Measurements from ENCODE around the gene IL12RB1. TPM values are rescaled to one million over a fixed set of nuclear protein-coding genes. Genes with fewer than 3 reads are reported as not detected.

Gene IL12RB1
- total and polyA plus RNA-seq, 7 experiments from 2014 or later: 17.6 to 110 (median 24.1) TPM

DNA sequence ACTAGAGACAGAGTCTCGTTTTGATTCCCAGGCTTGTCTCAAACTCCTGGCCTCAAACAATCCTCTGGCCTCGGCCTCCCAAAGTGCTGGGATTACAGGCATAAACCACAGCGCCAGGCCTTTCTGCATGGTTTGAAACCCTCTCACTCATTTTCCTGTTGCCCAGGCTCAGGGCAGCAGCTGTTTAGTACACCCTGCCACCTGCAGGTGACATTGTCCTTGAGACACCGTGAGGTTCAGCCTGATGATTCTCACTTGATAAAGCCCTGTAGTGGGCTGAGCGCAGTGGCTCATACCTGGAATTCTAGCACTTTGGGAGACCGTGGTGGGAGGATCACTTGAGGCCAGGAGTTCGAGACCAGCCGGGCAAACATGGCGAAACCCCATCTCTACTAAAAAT lies 12.5 kb downstream of the IL12RB1 start:
- Mint-ChIP-seq H3K36me3 (peaks cover 4 to 25% (median 13%) of the 10 kb centered on the region in 5 donors), H3K4me1 (peaks cover 6 to 15% (median 14%) of the 10 kb centered on the region in 7 donors), H3K27ac (peak overlapping the region in 4 of 9 donors; percentile 41 to 75 (median 61)), H3K9me3 (no peaks in the 10 kb centered on the region), H3K4me3 (no peak overlapping the region), H3K27me3 (no peaks in the 10 kb centered on the region)
- ChIA-PET POLR2A (interaction anchor here (1.0 kb wide), 1 partner anchor 15 kb away, joined by 4 read pairs; no protein-coding TSS in a partner anchor), CTCF (interaction anchor here (0.7 kb wide), 1 partner anchor 21 kb away, joined by 3 read pairs; no protein-coding TSS in a partner anchor)
- no peak overlapping the region for H3K27ac ChIP-seq (ENCODE audit: low read depth, low read length)
- DNase-seq: no peak
- H3K36me3 ChIP-seq (ENCODE audit: control insufficient read depth in 2 of 3, insufficient read depth in 3 of 3, low read length in 3 of 3): peaks cover 0 to 57% (median 7%) of the 10 kb centered on the region in 3 experiments
- H3K9me3 ChIP-seq (ENCODE audit: control insufficient read depth in 2 of 3, low read length in 3 of 3): no peaks in the 10 kb centered on the region
- no peak for ATAC-seq
- H3K4me3 ChIP-seq (ENCODE audit: low read length): no peak overlapping the region
- no peaks in the 10 kb centered on the region for H3K27me3 ChIP-seq (ENCODE audit: control insufficient read depth in 2 of 2, insufficient read depth in 2 of 2, low read length in 2 of 2)
- peaks cover 8 to 13% of the 10 kb centered on the region in 2 donors for H3K4me1 ChIP-seq (ENCODE audit: control insufficient read depth in 2 of 2, insufficient read depth in 2 of 2, low read length in 2 of 2)
- intact Hi-C loops (cut with micrococcal nuclease): no loop called here

DNA sequence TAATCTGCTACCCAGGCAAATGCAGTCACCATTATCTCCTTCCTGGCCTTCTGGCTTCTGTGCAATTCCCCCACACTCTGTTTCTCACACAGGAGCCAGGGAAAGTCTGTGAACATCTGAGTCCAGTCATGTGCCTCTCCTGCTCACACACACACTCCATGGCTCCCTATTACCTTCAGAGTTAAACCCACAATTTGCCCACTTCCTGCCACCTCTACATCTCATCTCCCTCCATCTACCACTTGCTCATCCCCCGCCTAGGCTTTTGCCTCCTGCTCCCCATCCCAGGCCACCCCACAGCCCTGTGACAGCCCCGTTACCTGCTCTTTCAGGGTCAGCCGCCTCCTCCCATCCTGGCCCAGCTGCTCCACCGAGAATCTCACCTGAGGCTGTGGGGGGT lies 13.5 kb downstream of the IL12RB1 start:
- POLR2A ChIA-PET: no interaction called here
- peaks cover 0 to 58% (median 7%) of the 10 kb centered on the region in 3 experiments for H3K36me3 ChIP-seq (ENCODE audit: control insufficient read depth in 2 of 3, insufficient read depth in 3 of 3, low read length in 3 of 3)
- peak overlapping the region in 1 of 10 donors; percentile 48 for H3K4me3 Mint-ChIP-seq

DNA sequence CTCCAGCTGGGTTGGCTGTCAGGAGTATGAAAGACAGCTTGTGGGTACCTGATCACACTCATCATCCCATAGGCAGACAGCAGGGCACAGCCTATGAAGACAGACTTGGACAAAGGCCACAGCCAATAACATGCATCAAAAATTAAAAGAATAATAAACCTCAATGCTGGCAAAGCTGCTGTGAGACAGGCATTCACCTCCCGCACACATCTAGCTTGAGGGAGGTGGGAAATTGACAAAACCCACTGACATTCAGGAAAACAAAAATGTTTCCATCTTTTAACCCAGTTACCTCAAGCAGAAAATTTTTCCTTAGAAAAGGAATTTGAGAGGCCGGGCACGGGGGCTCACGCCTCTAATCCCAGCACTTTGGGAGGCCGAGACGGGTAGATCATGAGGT lies 14.4 kb downstream of the IL12RB1 start:
- ChIA-PET CTCF (interaction anchor here (0.6 to 1.5 kb wide), 3 partner anchors 8 to 75 kb away, joined by 3 to 4 read pairs (median 3); no protein-coding TSS in a partner anchor), POLR2A (interaction anchor here (0.7 kb wide), 1 partner anchor 560 kb away, joined by 3 read pairs; no protein-coding TSS in a partner anchor)
- H3K4me3 Mint-ChIP-seq: no peak overlapping the region
- ATAC-seq (no peak), DNase-seq (no peak)
- H3K27ac Mint-ChIP-seq: no peak overlapping the region
- H3K9me3 ChIP-seq (ENCODE audit: control insufficient read depth in 2 of 3, low read length in 3 of 3): no peaks in the 10 kb centered on the region
- H3K4me1 ChIP-seq (ENCODE audit: control insufficient read depth in 2 of 2, insufficient read depth in 2 of 2, low read length in 2 of 2): peaks cover 8 to 13% of the 10 kb centered on the region in 2 donors
- intact Hi-C loops (cut with micrococcal nuclease): no loop called here
- peaks cover 4 to 30% (median 9%) of the 10 kb centered on the region in 5 donors for H3K36me3 Mint-ChIP-seq
- no peaks in the 10 kb centered on the region for H3K27me3 Mint-ChIP-seq
- peaks cover 0 to 52% (median 7%) of the 10 kb centered on the region in 3 experiments for H3K36me3 ChIP-seq (ENCODE audit: control insufficient read depth in 2 of 3, insufficient read depth in 3 of 3, low read length in 3 of 3)
- H3K4me3 ChIP-seq (ENCODE audit: low read length): no peak overlapping the region
- H3K27ac ChIP-seq (ENCODE audit: low read depth, low read length): no peak overlapping the region
- peaks cover 6 to 15% (median 13%) of the 10 kb centered on the region in 7 donors for H3K4me1 Mint-ChIP-seq
- no peaks in the 10 kb centered on the region for H3K9me3 Mint-ChIP-seq
- H3K27me3 ChIP-seq (ENCODE audit: control insufficient read depth in 2 of 2, insufficient read depth in 2 of 2, low read length in 2 of 2): no peaks in the 10 kb centered on the region

More for the DNA sequence above, 13.5 kb downstream of the IL12RB1 start:
- H3K27ac ChIP-seq (ENCODE audit: low read depth, low read length): peak overlapping the region; percentile 28
- H3K4me1 ChIP-seq (ENCODE audit: control insufficient read depth in 2 of 2, insufficient read depth in 2 of 2, low read length in 2 of 2): peaks cover 8 to 13% of the 10 kb centered on the region in 2 donors
- no peaks in the 10 kb centered on the region for H3K9me3 ChIP-seq (ENCODE audit: control insufficient read depth in 2 of 3, low read length in 3 of 3)
- H3K4me3 ChIP-seq (ENCODE audit: low read length): no peak overlapping the region
- H3K27me3 ChIP-seq (ENCODE audit: control insufficient read depth in 2 of 2, insufficient read depth in 2 of 2, low read length in 2 of 2): no peaks in the 10 kb centered on the region
- H3K4me1 Mint-ChIP-seq: peaks cover 6 to 15% (median 14%) of the 10 kb centered on the region in 7 donors
- ATAC-seq (no peak), DNase-seq (no peak)
- H3K27ac Mint-ChIP-seq: peak overlapping the region in 6 of 9 donors; percentile 36 to 75 (median 68)
- intact Hi-C loops (cut with micrococcal nuclease): no loop called here
- CTCF ChIA-PET: interaction anchor here (1.4 kb wide), 1 partner anchor 9 kb away, joined by 3 read pairs; no protein-coding TSS in a partner anchor
- no peaks in the 10 kb centered on the region for H3K27me3 Mint-ChIP-seq
- H3K9me3 Mint-ChIP-seq: no peaks in the 10 kb centered on the region
- H3K36me3 Mint-ChIP-seq: peaks cover 4 to 30% (median 9%) of the 10 kb centered on the region in 5 donors

DNA sequence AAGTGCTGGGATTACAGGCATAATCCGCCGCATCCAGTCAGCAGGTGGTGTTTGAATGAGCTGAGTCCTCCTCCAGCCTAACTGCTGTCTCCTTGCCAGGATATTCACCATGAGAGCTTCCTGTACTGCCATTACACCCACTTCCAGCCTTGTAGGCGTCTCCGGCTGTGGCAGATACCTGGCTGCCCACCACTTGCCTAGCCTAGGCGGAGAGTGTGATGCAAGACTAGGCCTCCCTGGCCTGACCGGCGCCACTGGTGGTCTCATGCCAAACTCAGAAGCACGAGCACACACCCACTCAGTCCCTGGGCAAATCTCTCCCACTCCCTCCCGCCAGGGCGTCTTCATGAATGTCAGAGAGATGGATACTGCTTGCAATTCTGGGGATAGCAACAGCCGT lies 16.6 kb downstream of the IL12RB1 start:
- Histone ChIP-seq H3K4me3 (ENCODE audit: low read length) (no peak overlapping the region), H3K36me3 (ENCODE audit: control insufficient read depth in 2 of 3, insufficient read depth in 3 of 3, low read length in 3 of 3) (peaks cover 0 to 48% (median 7%) of the 10 kb centered on the region in 3 experiments), H3K4me1 (ENCODE audit: control insufficient read depth in 2 of 2, insufficient read depth in 2 of 2, low read length in 2 of 2) (peaks cover 8 to 13% of the 10 kb centered on the region in 2 donors), H3K27me3 (ENCODE audit: control insufficient read depth in 2 of 2, insufficient read depth in 2 of 2, low read length in 2 of 2) (no peaks in the 10 kb centered on the region), H3K9me3 (ENCODE audit: control insufficient read depth in 2 of 3, low read length in 3 of 3) (no peaks in the 10 kb centered on the region), H3K27ac (ENCODE audit: low read depth, low read length) (no peak overlapping the region)
- H3K27me3 Mint-ChIP-seq: no peaks in the 10 kb centered on the region
- peak overlapping the region in 1 of 9 donors; percentile 46 for H3K27ac Mint-ChIP-seq
- no peak overlapping the region for H3K4me3 Mint-ChIP-seq
- intact Hi-C loops (cut with micrococcal nuclease): no loop called here
- ChIA-PET POLR2A (interaction anchor here (0.5 kb wide), 1 partner anchor 871 kb away, joined by 5 read pairs; no protein-coding TSS in a partner anchor), CTCF (interaction anchor here (0.5 kb wide), 2 partner anchors 17 to 129 kb away, joined by 3 to 4 read pairs; no protein-coding TSS in a partner anchor)
- no peaks in the 10 kb centered on the region for H3K9me3 Mint-ChIP-seq
- H3K4me1 Mint-ChIP-seq: peaks cover 6 to 15% (median 13%) of the 10 kb centered on the region in 7 donors
- ATAC-seq (no peak), DNase-seq (no peak)
- H3K36me3 Mint-ChIP-seq: peaks cover 4 to 27% (median 9%) of the 10 kb centered on the region in 5 donors

DNA sequence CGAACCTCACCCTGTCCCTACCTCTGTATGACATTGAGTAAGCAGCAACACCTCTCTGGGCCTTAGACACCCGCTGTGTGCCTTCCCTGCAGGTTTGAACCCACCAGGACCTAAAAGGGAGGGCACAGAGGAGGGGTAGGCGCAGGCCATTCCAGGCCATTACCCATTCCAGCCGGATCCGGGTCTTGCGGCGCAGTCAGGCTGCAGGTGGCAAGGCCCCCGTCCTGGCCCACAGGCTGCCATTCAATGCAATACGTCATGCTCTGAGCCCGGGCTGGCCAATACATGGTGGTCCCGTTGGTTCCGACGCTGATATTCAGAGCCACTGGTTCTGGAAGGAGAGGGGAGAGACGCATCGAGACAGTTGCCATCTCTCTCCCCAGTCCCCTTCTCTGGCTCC lies 17.4 kb downstream of the IL12RB1 start:
- no peaks in the 10 kb centered on the region for H3K27me3 Mint-ChIP-seq
- intact Hi-C loops (cut with micrococcal nuclease): no loop called here
- no peak overlapping the region for H3K27ac Mint-ChIP-seq
- ATAC-seq (no peak), DNase-seq (no peak)
- Histone ChIP-seq H3K36me3 (ENCODE audit: control insufficient read depth in 2 of 3, insufficient read depth in 3 of 3, low read length in 3 of 3) (peaks cover 0 to 50% (median 7%) of the 10 kb centered on the region in 3 experiments), H3K27me3 (ENCODE audit: control insufficient read depth in 2 of 2, insufficient read depth in 2 of 2, low read length in 2 of 2) (no peaks in the 10 kb centered on the region), H3K9me3 (ENCODE audit: control insufficient read depth in 2 of 3, low read length in 3 of 3) (no peaks in the 10 kb centered on the region), H3K27ac (ENCODE audit: low read depth, low read length) (no peak overlapping the region), H3K4me1 (ENCODE audit: control insufficient read depth in 2 of 2, insufficient read depth in 2 of 2, low read length in 2 of 2) (peaks cover 8 to 13% of the 10 kb centered on the region in 2 donors), H3K4me3 (ENCODE audit: low read length) (no peak overlapping the region)
- no peak overlapping the region for H3K4me3 Mint-ChIP-seq
- H3K36me3 Mint-ChIP-seq: peaks cover 4 to 35% (median 9%) of the 10 kb centered on the region in 5 donors
- no peaks in the 10 kb centered on the region for H3K9me3 Mint-ChIP-seq
- H3K4me1 Mint-ChIP-seq: peaks cover 6 to 15% (median 13%) of the 10 kb centered on the region in 7 donors
- CTCF ChIA-PET: interaction anchor here (0.5 kb wide), 1 partner anchor 18 kb away, joined by 3 read pairs; no protein-coding TSS in a partner anchor
- POLR2A ChIA-PET: no interaction called here

DNA sequence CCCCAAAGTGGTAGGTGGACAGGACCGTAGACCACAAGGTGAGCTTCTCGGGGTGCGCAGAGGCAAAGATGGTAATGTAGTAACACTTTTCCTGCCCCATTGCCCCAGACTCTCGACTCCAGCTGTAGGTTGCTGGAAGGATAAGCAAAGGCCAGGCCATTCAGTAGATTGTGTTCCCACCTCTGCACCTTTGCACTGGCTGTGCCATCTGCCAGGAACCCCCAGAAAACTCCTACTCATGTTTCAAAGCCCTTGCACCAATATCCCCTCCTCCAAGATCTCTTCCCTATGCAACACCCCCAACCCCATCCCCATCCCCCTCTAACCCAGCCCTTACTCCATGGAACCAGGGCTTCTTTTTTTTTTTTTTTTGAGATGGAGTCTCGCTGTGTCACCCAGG lies 18.3 kb downstream of the IL12RB1 start:
- intact Hi-C loops (cut with micrococcal nuclease): no loop called here
- ATAC-seq (no peak), DNase-seq (no peak)
- Mint-ChIP-seq H3K4me3 (no peak overlapping the region), H3K36me3 (peaks cover 1 to 31% (median 7%) of the 10 kb centered on the region in 5 donors), H3K27me3 (no peaks in the 10 kb centered on the region), H3K27ac (no peak overlapping the region), H3K9me3 (no peaks in the 10 kb centered on the region), H3K4me1 (peaks cover 4 to 5% (median 5%) of the 10 kb centered on the region in 7 donors)
- Histone ChIP-seq H3K9me3 (ENCODE audit: control insufficient read depth in 2 of 3, low read length in 3 of 3) (no peaks in the 10 kb centered on the region), H3K27ac (ENCODE audit: low read depth, low read length) (no peak overlapping the region), H3K36me3 (ENCODE audit: control insufficient read depth in 2 of 3, insufficient read depth in 3 of 3, low read length in 3 of 3) (peaks cover 0 to 50% (median 3%) of the 10 kb centered on the region in 3 experiments), H3K27me3 (ENCODE audit: control insufficient read depth in 2 of 2, insufficient read depth in 2 of 2, low read length in 2 of 2) (no peaks in the 10 kb centered on the region), H3K4me3 (ENCODE audit: low read length) (no peak overlapping the region), H3K4me1 (ENCODE audit: control insufficient read depth in 2 of 2, insufficient read depth in 2 of 2, low read length in 2 of 2) (peaks cover 4 to 5% of the 10 kb centered on the region in 2 donors)
- ChIA-PET POLR2A (interaction anchor here (0.7 kb wide), 1 partner anchor 10 kb away, joined by 3 read pairs; no protein-coding TSS in a partner anchor), CTCF (interaction anchor here (0.7 kb wide), 1 partner anchor 100 kb away, joined by 3 read pairs; no protein-coding TSS in a partner anchor)
